GM19438 (cell line): Measurements from ENCODE around the gene TLNRD1.

Source experiments
- ATAC-seq: cut with Tn5 transposase; IDR thresholded peaks from one replicate; pipeline ENCODE4 v1.9.1; 2021; ENCODE audit warnings: low read depth; ENCODE audit not compliant: unreplicated experiment

Gene TLNRD1

GRCh38 chr15:81025721-81026370, 25.1 kb downstream of the TLNRD1 start:
- no peak for ATAC-seq

- ATAC-seq = no peak
These were observed 26.3 kb downstream of the TLNRD1 start for GRCh38 chr15:81026836-81027599.

GRCh38 chr15:81029414-81030300, 28.9 kb downstream of the TLNRD1 start:
- ATAC-seq = no peak

GRCh38 chr15:81030301-81030750, 29.6 kb downstream of the TLNRD1 start:
- ATAC-seq = no peak

DNA sequence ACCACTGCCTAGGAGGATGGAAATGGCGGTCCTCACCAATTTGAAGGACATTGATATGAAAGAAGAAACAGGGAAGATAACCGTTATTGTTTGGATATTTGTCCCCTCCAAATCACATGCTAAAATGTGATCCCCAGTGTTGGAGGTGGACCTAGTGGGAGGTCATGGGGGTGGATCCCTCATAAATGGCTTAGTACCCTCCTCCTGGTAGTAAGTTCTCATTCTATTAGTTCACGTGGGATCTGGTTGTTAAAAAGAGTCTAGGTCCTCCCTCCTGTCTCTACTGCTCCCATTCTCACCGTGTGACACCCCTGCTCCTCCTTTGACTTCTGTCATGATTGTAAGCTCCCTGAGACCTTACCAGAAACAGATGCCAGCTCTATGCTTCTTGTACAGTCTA, 30.5 kb downstream of the TLNRD1 start:
- ATAC-seq = no peak

DNA sequence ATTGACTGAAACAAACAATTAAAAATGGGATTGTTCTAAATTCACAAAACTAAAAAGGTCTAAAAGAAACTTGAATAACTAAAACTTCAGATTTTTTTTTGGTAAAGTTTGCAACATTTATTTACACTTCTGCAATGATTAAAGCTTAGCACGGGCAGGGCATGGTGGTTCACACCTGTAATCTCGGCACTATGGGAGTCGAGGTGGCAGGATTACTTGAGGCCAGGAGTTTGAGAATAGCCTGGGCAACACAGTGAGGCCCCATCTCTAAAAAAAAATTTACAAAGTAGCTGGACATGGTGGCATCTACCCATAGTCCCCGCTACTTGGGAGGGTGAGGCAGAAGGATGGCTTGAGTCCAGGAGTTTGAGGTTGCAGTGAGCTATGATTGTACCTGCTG, 31.6 kb downstream of the TLNRD1 start:
- no peak for ATAC-seq

DNA sequence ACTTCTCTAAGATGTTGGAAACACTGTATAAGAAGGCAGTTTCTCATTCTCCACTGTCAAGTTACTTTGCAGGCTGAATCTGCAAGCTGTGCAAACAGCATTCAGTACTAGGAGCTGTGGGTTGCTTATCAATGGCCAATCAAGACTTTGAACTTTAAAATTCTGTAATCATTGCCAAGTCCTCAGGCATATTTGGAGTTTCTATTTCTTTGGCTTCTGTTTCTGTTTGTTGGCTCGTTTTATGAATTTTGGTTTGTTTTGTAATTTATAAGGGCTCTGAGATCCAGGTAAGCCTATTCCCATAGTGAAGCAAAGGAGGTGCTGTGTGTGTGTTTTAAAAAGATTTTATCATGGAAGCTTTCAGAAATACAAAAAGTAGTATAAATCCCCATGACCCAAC, 32.1 kb downstream of the TLNRD1 start:
- no peak for ATAC-seq

- ATAC-seq = no peak
These were observed 32.8 kb downstream of the TLNRD1 start for GRCh38 chr15:81033508-81033907.

GRCh38 chr15:81037952-81038743, 37.4 kb downstream of the TLNRD1 start:
- no peak for ATAC-seq

DNA sequence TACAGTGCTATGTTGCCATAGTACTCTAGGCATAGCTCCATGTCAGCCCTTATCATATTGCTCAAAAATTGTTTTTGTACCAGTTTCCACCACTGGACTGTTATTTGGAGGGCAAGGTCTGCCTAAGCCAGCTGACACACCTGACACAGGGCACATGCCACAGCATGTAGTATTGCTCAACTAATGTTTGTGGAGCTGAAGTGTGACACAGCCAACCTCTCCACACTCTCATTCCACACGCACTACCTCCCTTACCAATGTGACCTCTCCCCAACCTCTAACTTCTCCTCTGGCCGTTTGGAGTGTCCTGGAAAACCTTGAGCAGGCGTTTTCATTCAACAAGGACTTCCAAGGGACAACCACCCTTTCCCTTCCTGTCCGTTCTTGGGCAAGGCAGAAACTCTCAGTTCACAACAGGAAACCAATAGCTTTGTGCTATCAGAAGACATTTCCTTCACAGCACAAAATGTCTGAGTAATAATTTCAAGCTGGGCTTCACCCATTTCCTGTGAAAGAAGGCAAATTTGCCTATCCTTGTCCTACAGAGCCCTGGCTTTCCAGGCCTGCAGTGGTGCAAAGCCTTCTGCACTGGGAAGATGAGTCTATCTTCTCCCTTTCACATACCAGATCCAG, 38.4 kb downstream of the TLNRD1 start:
- ATAC-seq = no peak

GRCh38 chr15:81040757-81041156, 40.0 kb downstream of the TLNRD1 start:
- no peak for ATAC-seq

DNA sequence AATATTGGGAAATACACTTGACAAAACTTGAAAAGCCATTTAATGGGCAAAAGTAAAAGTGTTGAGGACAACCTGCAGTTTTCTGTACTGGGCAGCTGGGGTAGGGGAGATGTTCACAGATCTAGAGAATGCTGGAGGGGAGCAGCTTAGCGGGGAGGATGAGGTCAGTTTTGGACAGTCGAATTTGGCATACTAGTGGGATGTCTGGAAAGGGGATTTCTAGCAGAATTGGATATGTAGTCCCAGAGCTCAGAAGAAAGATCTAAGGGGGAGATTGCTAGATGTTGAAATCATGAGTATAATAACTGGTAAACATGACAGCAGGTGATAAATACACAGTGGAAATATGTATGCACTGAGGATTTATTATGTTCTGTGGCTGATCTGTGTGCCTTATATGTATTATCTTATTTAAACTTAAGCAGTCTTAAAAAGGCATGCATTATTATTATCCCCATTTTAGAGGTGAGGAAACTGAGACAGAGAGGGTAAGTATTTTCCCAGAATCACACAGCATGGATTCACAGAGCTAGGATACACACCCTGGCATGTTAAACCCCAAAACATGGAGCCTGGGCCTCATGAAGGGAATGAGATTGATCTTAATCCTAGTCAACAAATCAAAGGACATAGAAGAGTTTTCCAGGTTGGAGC, 42.7 kb downstream of the TLNRD1 start:
- ATAC-seq = no peak

DNA sequence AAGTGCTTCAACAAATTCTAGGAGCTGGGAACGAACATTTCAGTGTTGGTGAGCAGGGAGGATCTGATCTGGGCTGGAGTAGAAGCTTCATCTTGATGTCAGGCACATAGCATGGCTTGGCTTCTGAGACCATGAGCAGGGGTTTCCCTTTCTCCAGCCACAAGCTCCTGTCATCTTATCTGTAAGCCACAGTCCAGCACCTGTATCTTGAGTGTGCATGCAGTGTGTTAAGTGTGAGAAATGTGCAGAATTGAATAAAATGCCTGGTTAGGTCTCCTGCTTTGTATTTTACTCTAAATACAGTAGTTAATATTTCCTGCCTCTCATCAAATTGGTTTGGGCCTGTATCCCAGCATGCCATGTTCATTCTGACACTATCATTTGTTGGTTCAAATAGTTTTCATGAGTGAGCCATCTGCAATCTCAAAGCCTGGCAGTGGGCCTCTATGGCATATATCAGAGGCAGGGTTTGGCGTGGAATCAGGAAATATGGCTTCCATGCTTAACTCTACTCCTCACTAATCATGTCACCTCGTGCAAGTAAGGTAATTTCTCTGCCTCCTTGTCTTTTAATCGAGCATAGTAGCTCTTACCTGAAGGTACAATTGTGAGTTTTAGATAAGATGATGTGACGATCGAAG, 43.3 kb downstream of the TLNRD1 start:
- ATAC-seq = no peak

DNA sequence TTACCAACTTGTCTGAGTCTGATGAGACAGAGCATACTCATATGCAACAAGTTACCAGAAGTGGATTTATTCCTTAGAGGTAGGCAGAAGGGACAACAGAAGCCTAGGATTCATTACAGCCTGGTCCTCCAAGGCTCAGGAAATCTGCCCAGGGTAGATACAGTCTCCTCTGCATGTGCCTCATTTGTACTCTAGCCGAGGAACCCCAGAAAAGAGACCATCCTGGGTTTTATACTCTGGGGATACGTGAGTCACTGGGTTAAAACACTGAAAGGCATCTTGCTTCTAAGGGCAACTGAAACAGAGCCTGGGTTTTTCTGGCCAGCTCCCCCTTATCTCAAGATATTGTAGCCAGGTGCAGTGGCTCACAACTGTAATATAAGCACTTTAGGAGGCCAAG, 45.6 kb downstream of the TLNRD1 start:
- no peak for ATAC-seq

DNA sequence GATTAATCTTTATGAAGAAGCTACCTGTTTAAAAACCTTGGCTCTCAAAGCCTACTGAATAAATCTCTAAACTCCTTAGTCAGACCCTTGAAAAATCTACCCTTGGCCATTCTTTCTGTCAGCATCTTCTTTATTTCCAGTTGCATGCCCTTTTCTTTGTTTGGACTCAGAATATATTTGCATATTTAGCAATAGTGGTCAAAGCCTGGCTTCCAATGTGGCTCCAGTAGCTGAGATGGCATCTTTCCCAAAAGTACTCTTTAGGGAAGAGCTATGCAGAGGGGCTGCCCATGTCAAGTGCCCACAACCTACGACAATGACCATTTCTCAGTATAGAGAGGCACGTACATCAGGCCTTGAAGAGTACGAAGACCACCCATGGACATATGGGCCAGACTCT, 47.2 kb downstream of the TLNRD1 start:
- no peak for ATAC-seq

DNA sequence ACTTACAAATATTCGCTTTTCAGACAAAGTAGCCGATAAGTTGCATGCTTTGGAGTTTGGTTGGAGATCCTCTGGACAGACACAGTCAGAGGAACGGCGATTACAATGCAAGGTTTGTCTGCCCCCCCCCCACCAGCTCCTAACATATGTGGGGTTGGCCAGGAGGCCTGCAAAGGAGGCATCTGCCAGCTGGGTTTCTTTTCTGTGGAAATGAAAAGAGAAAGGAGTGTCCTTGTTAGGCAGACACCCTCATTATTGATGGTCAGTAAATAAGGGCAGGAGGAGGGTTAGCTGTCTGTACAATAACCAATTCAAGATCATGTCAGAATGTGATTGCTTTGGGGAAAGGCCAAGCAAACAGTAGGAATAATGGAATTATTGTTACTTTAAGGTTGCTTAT, 49.1 kb downstream of the TLNRD1 start:
- no peak for ATAC-seq

- ATAC-seq = no peak
These were observed 49.5 kb downstream of the TLNRD1 start for GRCh38 chr15:81050259-81050658.

DNA sequence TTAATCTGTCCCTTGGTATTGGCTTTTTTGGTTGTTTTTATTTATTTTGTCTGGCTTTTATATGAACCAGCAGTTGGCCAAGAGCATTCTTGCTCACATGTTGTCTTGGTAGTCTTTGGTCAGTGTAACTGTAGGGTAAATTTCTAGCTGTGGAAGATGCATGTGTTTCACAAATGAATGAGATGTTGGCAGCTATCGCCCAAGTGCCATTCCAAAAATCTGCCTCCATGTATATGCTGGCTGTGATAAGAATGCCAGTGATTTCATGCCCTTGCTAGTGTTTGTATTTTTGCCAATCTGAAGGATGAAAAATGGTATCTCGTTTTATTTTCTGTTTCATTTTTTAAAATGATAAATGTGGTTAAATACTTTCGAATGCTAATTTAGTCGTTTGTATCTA, 50.1 kb downstream of the TLNRD1 start:
- no peak for ATAC-seq

- no peak for ATAC-seq
These were observed 51.3 kb downstream of the TLNRD1 start for GRCh38 chr15:81052046-81052445.
